HCT116 (cell line): ENCODE measurements around the gene CYB5D1. TPM values are rescaled to one million over a fixed set of nuclear protein-coding genes. Genes with fewer than 3 reads are reported as not detected.
"Not testable (repeated sequence)": the region's sequence is repeated elsewhere in the genome, so short reads cannot be mapped to it uniquely, and the experiment has no call there.

ENCODE experiments used
- ATAC-seq: fragments of 200-7000 bp; cut with Tn5 transposase; 2 replicates; pipeline ENCODE4 v1.9.1; 2020; ENCODE audit warnings: mild to moderate bottlenecking, moderate library complexity
- BruUV-seq: library from RNA; stranded (reverse); fragments of 400-500 nt; replicated peaks from 2 replicates; lab custom pipeline; 2021; lab: Mats Ljungman, UMichigan
- CTCF ChIA-PET: fragments of 300-600 bp; sonication (Branson Sonifier 250); formaldehyde crosslinking; loops from one replicate; lab custom pipeline; 2021; ENCODE audit warnings: antibody characterized with exemption; lab: Charles Lee
- POLR2A ChIA-PET: fragments of 300-600, 350-600 bp; sonication (Branson Sonifier 250); formaldehyde crosslinking; loops from one replicate; lab custom pipeline; 2021; ENCODE audit warnings: antibody characterized with exemption; lab: Charles Lee
- RAD21 ChIA-PET, 2 experiments: fragments of 300-600 bp; sonication (Branson Sonifier 250); formaldehyde crosslinking; loops; one replicate each; lab custom pipeline; 2023; ENCODE audit warnings: low total read pairs in 2 of 2; ENCODE audit not compliant: uncharacterized antibody in 2 of 2, unreplicated experiment in 2 of 2, low non-redundant PET in 1 of 2; lab: Charles Lee
- DNase-seq: peaks from one replicate; pipeline ENCODE4 v3.0.0-alpha.2; 2010; ENCODE audit warnings: low read depth, low spot score
- H2AFZ ChIP-seq: fragments of 200-600 bp; shearing (Covaris generic), sonication (generic); 2 replicates; pipeline ENCODE4 v1.6.1; 2017; ENCODE audit warnings: low read depth, mixed run types, mixed read lengths, antibody characterized with exemption, low read length; ENCODE audit not compliant: poor library complexity, severe bottlenecking
- H3K27ac ChIP-seq: 2 replicates; pipeline ENCODE4 v1.5.1; 2012; ENCODE audit warnings: low read depth, low read length
- H3K27me3 ChIP-seq: fragments of 200-600 bp; sonication (generic); 2 replicates; pipeline ENCODE4 v1.6.1; 2016; ENCODE audit warnings: mixed run types, low read length, mixed read lengths; ENCODE audit not compliant: insufficient read depth
- H3K36me3 ChIP-seq, 2 experiments: fragments of 200-500 bp in 1 of 2; fragments of 200-600 bp in 1 of 2; sonication (Bioruptor generic) in 1 of 2; sonication (generic) in 1 of 2; 2 replicates each; pipeline versions ENCODE4 v1.5.1 to v1.6.1; 2014 to 2016; ENCODE audit warnings: low read length in 2 of 2, inconsistent platforms in 1 of 2, mixed read lengths in 1 of 2, mixed run types in 1 of 2; ENCODE audit not compliant: insufficient read depth in 2 of 2, control insufficient read depth in 1 of 2
- H3K4me1 ChIP-seq, 2 experiments: fragments of 200-600 bp in 1 of 2; sonication (generic) in 1 of 2; 2 replicates each; pipeline versions ENCODE4 v1.5.1 to v1.6.1; 2012 to 2017; ENCODE audit warnings: low read length in 2 of 2, inconsistent platforms in 1 of 2, mild to moderate bottlenecking in 1 of 2, mixed read lengths in 1 of 2, mixed run types in 1 of 2, moderate library complexity in 1 of 2; ENCODE audit not compliant: insufficient read depth in 2 of 2, control insufficient read depth in 1 of 2
- H3K4me2 ChIP-seq: fragments of 200-600 bp; sonication (generic); 2 replicates; pipeline ENCODE4 v1.6.1; 2017; ENCODE audit warnings: mixed run types, low read length, mixed read lengths
- H3K4me3 ChIP-seq, 2 experiments: fragments of 200-600 bp in 1 of 2; sonication (generic) in 1 of 2; replicated peaks in 1 of 2; 2 replicates each; pipeline ENCODE4 v1.5.1; 2011 to 2016; ENCODE audit warnings: low read length in 2 of 2, control low read depth in 1 of 2, low read depth in 1 of 2, mild to moderate bottlenecking in 1 of 2, mixed read lengths in 1 of 2, mixed run types in 1 of 2
- H3K79me2 ChIP-seq: fragments of 200-600 bp; sonication (generic); 2 replicates; pipeline ENCODE4 v1.6.1; 2017; ENCODE audit warnings: mild to moderate bottlenecking, mixed run types, low read length, moderate library complexity, mixed read lengths; ENCODE audit not compliant: insufficient read depth
- H3K9ac ChIP-seq: fragments of 200-600 bp; sonication (generic); 2 replicates; pipeline ENCODE4 v1.6.1; 2016; ENCODE audit warnings: low read length, mixed read lengths
- H3K9me2 ChIP-seq: fragments of 200-600 bp; sonication (generic), shearing (Covaris generic); 2 replicates; pipeline ENCODE4 v1.6.1; 2017; ENCODE audit warnings: mixed run types, mild to moderate bottlenecking, moderate library complexity; ENCODE audit not compliant: insufficient read depth
- H3K9me3 ChIP-seq, 2 experiments: fragments of 200-500 bp in 1 of 2; fragments of 200-600 bp in 1 of 2; sonication (Bioruptor generic) in 1 of 2; sonication (generic) in 1 of 2; 2 replicates each; pipeline ENCODE4 v1.6.1; 2014 to 2017; ENCODE audit warnings: low read length in 2 of 2, mixed read lengths in 2 of 2, inconsistent platforms in 1 of 2, low read depth in 1 of 2, mild to moderate bottlenecking in 1 of 2, mixed run types in 1 of 2, moderate library complexity in 1 of 2; ENCODE audit not compliant: control insufficient read depth in 1 of 2, insufficient read depth in 1 of 2
- H4K20me1 ChIP-seq: fragments of 200-600 bp; sonication (generic), shearing (Covaris generic); 2 replicates; pipeline ENCODE4 v1.6.1; 2017; ENCODE audit warnings: mixed run types, mild to moderate bottlenecking, moderate library complexity; ENCODE audit not compliant: insufficient read depth
- JUND ChIP-seq: IDR thresholded peaks from 2 replicates; pipeline ENCODE4 v1.6.1; 2012
- MAX ChIP-seq: IDR thresholded peaks from 2 replicates; pipeline ENCODE4 v1.6.1; 2012
- intact Hi-C: fragments of 100-400 bp; cut with micrococcal nuclease; formaldehyde crosslinking; loops from 2 replicates; pipeline ENCODE4 v1.10.0; 2022
- total RNA-seq: library from RNA; stranded (reverse); gene quantifications from one replicate; pipeline ENCODE4 v1.2.1, GENCODE V29; 2021; ENCODE audit not compliant: unreplicated experiment

The CYB5D1 gene
- total RNA-seq, 1 experiment from 2014 or later: 21.5 TPM

DNA sequence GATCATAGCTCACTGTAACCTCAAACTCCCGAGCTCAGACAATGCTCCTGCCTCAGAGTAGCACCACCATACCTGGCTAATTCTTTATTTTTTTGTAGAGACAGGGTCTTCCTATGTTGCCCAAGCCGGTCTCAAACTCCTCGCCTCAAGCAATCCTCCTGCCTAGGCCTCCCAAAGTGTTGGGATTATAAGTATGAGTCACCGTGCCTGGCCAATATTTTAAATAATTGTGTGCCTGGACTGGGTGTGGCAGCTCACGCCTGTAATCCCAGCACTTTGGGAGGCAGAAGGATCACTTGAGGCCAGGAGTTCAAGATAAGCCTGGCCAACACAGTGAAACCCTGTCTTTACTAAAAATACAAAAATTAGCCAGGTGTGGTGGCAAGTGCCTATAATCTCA is 6.6 kb downstream of the CYB5D1 start:
- H2AFZ ChIP-seq, BruUV-seq, H3K27me3 ChIP-seq, H3K9me2 ChIP-seq, H3K9me3 ChIP-seq, H4K20me1 ChIP-seq, DNase-seq, intact Hi-C loops, H3K27ac ChIP-seq, H3K9ac ChIP-seq, H3K4me3 ChIP-seq: not testable (repeated sequence)
- ATAC-seq: peak; percentile 55
- Histone ChIP-seq H3K4me1 (peaks cover 3 to 15% of the 10 kb centered on the region in 2 experiments), H3K36me3 (peaks cover 8 to 27% of the 10 kb centered on the region in 2 experiments; a peak in 3 of 4 replicates), H3K79me2 (peaks cover 17% of the 10 kb centered on the region), H3K4me2 (peak overlapping the region; percentile 17; the same call in 1 of the 2 replicates)
- ChIA-PET RAD21 (interaction anchor here (0.5 to 0.9 kb wide), 2 partner anchors 124 to 176 kb away, joined by 3 to 5 read pairs; no protein-coding TSS in a partner anchor), POLR2A (interaction anchor here (1.0 kb wide), 1 partner anchor 124 kb away, joined by 3 read pairs; no protein-coding TSS in a partner anchor), CTCF (interaction anchor here (1.0 to 4.0 kb wide), 3 partner anchors 13 to 176 kb away, joined by 3 to 31 read pairs (median 4); no protein-coding TSS in a partner anchor)
- 0 out of 2 replicates have a peak, but pooled peaks have one; percentile 19 for TF ChIP-seq MAX
- TF ChIP-seq JUND: peak; percentile 10; the same call in 1 of the 2 replicates

GRCh38 chr17:7864995-7865650 is 7.3 kb downstream of the CYB5D1 start:
- CTCF ChIA-PET: interaction anchor here (4.0 kb wide), 1 partner anchor 175 kb away, joined by 31 read pairs; no protein-coding TSS in a partner anchor
- no peak for DNase-seq
- no TSS peak for BruUV-seq
- Histone ChIP-seq H3K4me3 (no peak overlapping the region), H2AFZ (no peak overlapping the region), H3K9ac (no peak overlapping the region), H3K27ac (no peak overlapping the region), H3K4me1 (peaks cover 3 to 14% of the 10 kb centered on the region in 2 experiments; a peak in 3 of 4 replicates), H4K20me1 (no peaks in the 10 kb centered on the region), H3K9me3 (peaks cover 0 to 9% of the 10 kb centered on the region in 2 experiments; a peak in 1 of 4 replicates), H3K4me2 (no peak overlapping the region), H3K27me3 (no peaks in the 10 kb centered on the region), H3K79me2 (peaks cover 12% of the 10 kb centered on the region; the same call in 1 of the 2 replicates), H3K9me2 (no peaks in the 10 kb centered on the region), H3K36me3 (peaks cover 8 to 20% of the 10 kb centered on the region in 2 experiments; a peak in 3 of 4 replicates)
- RAD21 ChIA-PET: no interaction called here
- no peak for TF ChIP-seq MAX
- POLR2A ChIA-PET: interaction anchor here (0.6 kb wide), 1 partner anchor 10 kb away, joined by 4 read pairs; no protein-coding TSS in a partner anchor
- ATAC-seq: peak; percentile 30; the same call in 1 of the 2 replicates
- intact Hi-C loops: no loop called here
